ENCODE data around the gene IFNAR2. TPM values are rescaled to one million over a fixed set of nuclear protein-coding genes. Genes with fewer than 3 reads are reported as not detected.

Gene IFNAR2
- total and polyA plus RNA-seq, 10 donors, result 20.4 to 124 (median 83.0) TPM

GRCh38 chr21:33228455-33228854 lies 1.3 kb upstream of the IFNAR2 start:
- H3K9me3 ChIP-seq, result no peaks in the 10 kb centered on the region
- peaks cover 21 to 50% (median 37%) of the 10 kb centered on the region in 6 donors for H3K4me1 ChIP-seq
- intact Hi-C loops (cut with DNase I; ENCODE audit: low total_unique reads), result no loop called here
- no peaks in the 10 kb centered on the region for H3K36me3 ChIP-seq
- H3K4me3 ChIP-seq, result no peak overlapping the region
- WGBS, 5 donors, result 52 to 64% (median 59%) methylated on average over 3 of the region's 3 CpGs
- no peaks in the 10 kb centered on the region for H3K27me3 ChIP-seq (replicated peaks in 1 of 7)
- DNase-seq, result no peak
- H3K27ac ChIP-seq, result peak overlapping the region in 2 of 8 donors; percentile 6 to 99
- TF ChIP-seq POLR2AphosphoS5 (IDR thresholded peaks at IDR 0.05) (no peak), POLR2A (IDR thresholded peaks at IDR 0.05) (no peak)
- TF ChIP-seq, protein P1, sequence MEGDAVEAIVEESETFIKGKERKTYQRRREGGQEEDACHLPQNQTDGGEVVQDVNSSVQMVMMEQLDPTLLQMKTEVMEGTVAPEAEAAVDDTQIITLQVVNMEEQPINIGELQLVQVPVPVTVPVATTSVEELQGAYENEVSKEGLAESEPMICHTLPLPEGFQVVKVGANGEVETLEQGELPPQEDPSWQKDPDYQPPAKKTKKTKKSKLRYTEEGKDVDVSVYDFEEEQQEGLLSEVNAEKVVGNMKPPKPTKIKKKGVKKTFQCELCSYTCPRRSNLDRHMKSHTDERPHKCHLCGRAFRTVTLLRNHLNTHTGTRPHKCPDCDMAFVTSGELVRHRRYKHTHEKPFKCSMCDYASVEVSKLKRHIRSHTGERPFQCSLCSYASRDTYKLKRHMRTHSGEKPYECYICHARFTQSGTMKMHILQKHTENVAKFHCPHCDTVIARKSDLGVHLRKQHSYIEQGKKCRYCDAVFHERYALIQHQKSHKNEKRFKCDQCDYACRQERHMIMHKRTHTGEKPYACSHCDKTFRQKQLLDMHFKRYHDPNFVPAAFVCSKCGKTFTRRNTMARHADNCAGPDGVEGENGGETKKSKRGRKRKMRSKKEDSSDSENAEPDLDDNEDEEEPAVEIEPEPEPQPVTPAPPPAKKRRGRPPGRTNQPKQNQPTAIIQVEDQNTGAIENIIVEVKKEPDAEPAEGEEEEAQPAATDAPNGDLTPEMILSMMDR (IDR thresholded peaks at IDR 0.05 in 8 of 11, conservative IDR thresholded peaks at IDR 0.05 in 3 of 11), result no peak

GRCh38 chr21:33229099-33229783 lies 497 bp upstream of the IFNAR2 start:
- intact Hi-C loops (cut with DNase I; ENCODE audit: low total_unique reads), result no loop called here
- 38 to 44% (median 41%) methylated on average over 18 of the region's 18 CpGs for WGBS, 5 donors

DNA sequence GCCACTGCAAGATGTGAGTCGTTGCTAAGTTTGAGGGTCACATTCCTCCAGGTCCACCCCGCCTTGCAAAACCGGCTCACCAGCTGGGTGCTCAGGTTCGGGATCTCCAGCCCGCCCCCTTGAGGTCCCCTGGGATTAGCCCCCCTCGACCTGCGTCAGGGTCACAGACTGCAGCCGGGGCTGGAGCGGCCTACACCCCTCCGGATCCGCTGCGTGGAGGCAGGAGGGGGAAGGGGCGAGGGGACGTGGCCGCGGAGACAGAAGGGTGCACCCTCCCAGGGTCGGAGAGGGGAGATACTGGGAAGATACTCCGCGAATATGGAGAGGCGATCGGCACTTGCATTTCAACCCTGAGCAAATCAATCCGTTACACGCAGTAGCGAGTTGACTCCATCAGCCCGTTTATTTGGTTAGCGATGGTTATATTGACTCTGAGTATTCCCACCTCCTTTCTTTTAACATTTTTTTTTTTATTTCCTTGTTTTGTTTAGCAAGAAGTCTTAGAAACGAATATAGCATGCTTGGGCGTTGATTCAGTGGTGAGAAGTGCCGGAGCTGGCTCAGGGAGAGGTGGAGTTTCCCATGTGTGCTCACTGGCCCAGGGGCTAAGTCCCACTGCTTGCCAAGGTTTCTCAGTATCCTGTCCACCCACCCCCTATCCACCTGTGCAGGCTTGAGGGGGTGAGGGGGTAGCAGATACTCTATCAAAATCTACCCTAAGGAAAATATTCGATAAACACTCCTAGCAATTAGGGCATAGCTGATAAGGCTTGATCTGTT lies 997 bp downstream of the IFNAR2 start:
- H3K4me1 ChIP-seq, result peaks cover 30 to 73% (median 58%) of the 10 kb centered on the region in 6 donors
- no peaks in the 10 kb centered on the region for H3K27me3 ChIP-seq (replicated peaks in 1 of 7)
- no peaks in the 10 kb centered on the region for H3K9me3 ChIP-seq
- H3K36me3 ChIP-seq, result peaks cover 0 to 11% (median 0%) of the 10 kb centered on the region in 6 donors
- peak; percentile 92 for DNase-seq
- TF ChIP-seq, protein P1 (IDR thresholded peaks at IDR 0.05 in 8 of 11, conservative IDR thresholded peaks at IDR 0.05 in 3 of 11), result peak in 5 of 11 experiments; percentile 11 to 29 (median 18)
- TF ChIP-seq POLR2AphosphoS5 (IDR thresholded peaks at IDR 0.05), result peak; percentile 61 to 86 (median 85)
- no peak for TF ChIP-seq POLR2A (IDR thresholded peaks at IDR 0.05)
- peak overlapping the region; percentile 97 to 100 (median 99) for H3K27ac ChIP-seq
- peak overlapping the region; percentile 91 to 97 (median 94) for H3K4me3 ChIP-seq
- intact Hi-C loops (cut with DNase I; ENCODE audit: low total_unique reads), result no loop called here
- 2% methylated on average over 23 to 30 of the region's 30 CpGs for WGBS, 5 donors

More at GRCh38 chr21:33229099-33229783, 497 bp upstream of the IFNAR2 start:
- TF ChIP-seq POLR2A (IDR thresholded peaks at IDR 0.05), result no peak
- TF ChIP-seq, protein P1 (IDR thresholded peaks at IDR 0.05 in 8 of 11, conservative IDR thresholded peaks at IDR 0.05 in 3 of 11), result no peak
- TF ChIP-seq POLR2AphosphoS5 (IDR thresholded peaks at IDR 0.05), result no peak
- Histone ChIP-seq H3K27me3 (replicated peaks in 1 of 7) (no peaks in the 10 kb centered on the region), H3K36me3 (peaks cover 0 to under 1% (median 0%) of the 10 kb centered on the region in 6 donors), H3K9me3 (no peaks in the 10 kb centered on the region), H3K4me3 (peak overlapping the region in 7 of 8 donors; percentile 12 to 97 (median 93)), H3K4me1 (peaks cover 27 to 58% (median 43%) of the 10 kb centered on the region in 6 donors), H3K27ac (peak overlapping the region; percentile 97 to 100 (median 99))
- no peak for DNase-seq

- TF ChIP-seq, protein P1 (IDR thresholded peaks at IDR 0.05 in 8 of 11, conservative IDR thresholded peaks at IDR 0.05 in 3 of 11), result no peak
- peak in 2 of 3 donors; percentile 11 to 19 for TF ChIP-seq POLR2AphosphoS5 (IDR thresholded peaks at IDR 0.05)
- DNase-seq, result no peak
- intact Hi-C loops (cut with DNase I; ENCODE audit: low total_unique reads), result no loop called here
- H3K27me3 ChIP-seq (replicated peaks in 1 of 7), result no peaks in the 10 kb centered on the region
- peaks cover 0 to 16% (median 0%) of the 10 kb centered on the region in 6 donors for H3K36me3 ChIP-seq
- 37 to 62% (median 52%) methylated on average over 8 of the region's 8 CpGs for WGBS, 5 donors
- H3K9me3 ChIP-seq, result no peaks in the 10 kb centered on the region
- peak overlapping the region in 7 of 8 donors; percentile 97 to 100 (median 99) for H3K27ac ChIP-seq
- peak overlapping the region; percentile 1 to 97 (median 94) for H3K4me3 ChIP-seq
- peaks cover 30 to 81% (median 66%) of the 10 kb centered on the region in 6 donors for H3K4me1 ChIP-seq
Measured at GRCh38 chr21:33231526-33231925, 1.8 kb downstream of the IFNAR2 start.

Measured in spleen (tissue), 11 donors.